Right lobe of liver (tissue), 6 donors: ENCODE data around the gene PPDPF. TPM values are rescaled to one million over a fixed set of nuclear protein-coding genes. Genes with fewer than 3 reads are reported as not detected.

Source experiments
- ATAC-seq, 4 donors: fragments of 200-7000 bp; cut with Tn5 transposase; one replicate each; pipeline ENCODE4 v1.9.1; 2020; ENCODE audit warnings: mild to moderate bottlenecking in 4 of 4, moderate library complexity in 4 of 4
- DNase-seq, 3 donors: peaks; one replicate each; pipeline ENCODE4 v3.0.0-alpha.2; 2020
- H3K27ac ChIP-seq, 3 donors: fragments of 200-600 bp; one replicate each; pipeline ENCODE4 v1.8.0; 2022
- H3K27me3 ChIP-seq, 2 donors: fragments of 200-600 bp; one replicate each; pipeline ENCODE4 v1.8.0; 2022
- H3K36me3 ChIP-seq, 4 donors: fragments of 200-600 bp; sonication (generic) in 1 of 4; one replicate each; pipeline versions ENCODE4 v1.5.1 to v1.8.0; 2017 to 2022; ENCODE audit warnings: control low read depth in 1 of 4
- H3K4me1 ChIP-seq, 4 donors: fragments of 200-600 bp; sonication (generic) in 1 of 4; one replicate each; pipeline versions ENCODE4 v1.5.1 to v1.8.0; 2017 to 2022; ENCODE audit warnings: control low read depth in 1 of 4
- H3K4me3 ChIP-seq, 3 donors: fragments of 200-600 bp; one replicate each; pipeline ENCODE4 v1.8.0; 2022
- H3K9me3 ChIP-seq, 4 donors: fragments of 200-600 bp; sonication (generic) in 1 of 4; one replicate each; pipeline versions ENCODE4 v1.5.1 to v1.8.0; 2017 to 2022; ENCODE audit warnings: control low read depth in 1 of 4
- CTCF ChIP-seq, 4 donors: fragments of 200-600 bp in 3 of 4; fragments of 450-650 bp in 1 of 4; IDR thresholded peaks; one replicate each; pipeline versions ENCODE4 v1.5.1 to v1.8.0; 2016 to 2022; ENCODE audit warnings: antibody characterized with exemption in 4 of 4, mild to moderate bottlenecking in 2 of 4
- POLR2A ChIP-seq: fragments of 450-650 bp; IDR thresholded peaks from one replicate; pipeline ENCODE4 v1.6.1; 2017; ENCODE audit warnings: antibody characterized with exemption, mild to moderate bottlenecking
- WGBS: methylation state at CpG from one replicate; pipeline ENCODE4 v1.1.6; 2018; ENCODE audit warnings: low coverage, low lambda C conversion rate; ENCODE audit not compliant: insufficient coverage; ENCODE audit errors: missing lambda C conversion rate; 5-methylcytosine and 5-hydroxymethylcytosine counted together
- intact Hi-C, 2 donors: fragments of 100-400 bp; cut with DNase I; formaldehyde crosslinking; loops; one replicate each; pipeline versions ENCODE4 v1.11.2 to v1.14.1; 2022
- total RNA-seq, 6 experiments: library from RNA; depleted of rRNA in 2 of 6; stranded (reverse); fragments of >200 nt in 2 of 6; fragmentation: NEBNext Ultra II Directional in 3 of 6; extraction: Animal tissue kit (Norgen Biotek cat#: 25700) in 3 of 6; gene quantifications; one replicate each; pipeline versions ENCODE4 v1.1.0 to v1.2.4, GENCODE V29; 2016 to 2023
- donor health status: DM: no; HTN: yes; CAD: no.
- donor health status: DM: no; HTN: no; CAD: no.
- donor health status: DM: no; HTN: no; CAD: no.
- donor health status: DM: no; HTN: yes; CAD: no.
- donor health status: DM: no; HTN: yes; CAD: no.

The PPDPF gene
- total RNA-seq, 6 experiments from 2014 or later, result 50.2 to 99.4 (median 76.7) TPM

- H3K4me3 ChIP-seq, result no peak overlapping the region
- no peak for ATAC-seq
- peaks cover 0 to 41% (median 15%) of the 10 kb centered on the region in 4 donors for H3K36me3 ChIP-seq
- H3K9me3 ChIP-seq, result no peaks in the 10 kb centered on the region
- H3K27ac ChIP-seq, result no peak overlapping the region
- no peak for DNase-seq
- no peaks in the 10 kb centered on the region for H3K4me1 ChIP-seq
- intact Hi-C loops, result no loop called here
- no peaks in the 10 kb centered on the region for H3K27me3 ChIP-seq
- 82% methylated on average over 7 of the region's 16 CpGs for WGBS
- TF ChIP-seq POLR2A (no peak), CTCF (IDR thresholded peaks at IDR 0.05) (no peak)
These were observed 39.8 kb downstream of the PPDPF start for GRCh38 chr20:63560333-63560805.

- Histone ChIP-seq H3K36me3 (peaks cover 0 to 43% (median 15%) of the 10 kb centered on the region in 4 donors), H3K9me3 (no peaks in the 10 kb centered on the region), H3K4me1 (no peaks in the 10 kb centered on the region), H3K27ac (no peak overlapping the region), H3K27me3 (no peaks in the 10 kb centered on the region), H3K4me3 (no peak overlapping the region)
- intact Hi-C loops, result no loop called here
- ATAC-seq (no peak), DNase-seq (no peak)
- WGBS, result 100% methylated on average over 1 of the region's 26 CpGs
- TF ChIP-seq CTCF (IDR thresholded peaks at IDR 0.05), result no peak
- no peak for TF ChIP-seq POLR2A
These were observed 40.5 kb downstream of the PPDPF start for GRCh38 chr20:63560856-63561609.

- ATAC-seq (no peak), DNase-seq (no peak)
- no peak overlapping the region for H3K27ac ChIP-seq
- no peak overlapping the region for H3K4me3 ChIP-seq
- no peaks in the 10 kb centered on the region for H3K27me3 ChIP-seq
- H3K9me3 ChIP-seq, result no peaks in the 10 kb centered on the region
- TF ChIP-seq CTCF (IDR thresholded peaks at IDR 0.05) (no peak), POLR2A (no peak)
- intact Hi-C loops, result no loop called here
- no CpG with 5 or more reads among the region's 36 CpGs for WGBS
- peaks cover 0 to 43% (median 15%) of the 10 kb centered on the region in 4 donors for H3K36me3 ChIP-seq
- H3K4me1 ChIP-seq, result no peaks in the 10 kb centered on the region
These were observed 41.2 kb downstream of the PPDPF start for GRCh38 chr20:63561624-63562396.

- H3K36me3 ChIP-seq, result peaks cover 0 to 43% (median 15%) of the 10 kb centered on the region in 4 donors
- H3K9me3 ChIP-seq, result no peaks in the 10 kb centered on the region
- ATAC-seq (no peak), DNase-seq (no peak)
- 100% methylated on average over 1 of the region's 54 CpGs for whole genome bisulfite sequencing
- no peak for TF ChIP-seq CTCF (IDR thresholded peaks at IDR 0.05)
- TF ChIP-seq POLR2A, result no peak
- no peak overlapping the region for H3K27ac ChIP-seq
- no peak overlapping the region for H3K4me3 ChIP-seq
- H3K27me3 ChIP-seq, result no peaks in the 10 kb centered on the region
- intact Hi-C loops, result no loop called here
- no peaks in the 10 kb centered on the region for H3K4me1 ChIP-seq
These were observed 42.1 kb downstream of the PPDPF start for GRCh38 chr20:63562461-63563224.
